OCI-LY7 (cell line): ENCODE data around the gene CTSZ.

Experiments
- EZH2phosphoT487 ChIP-seq: fragments of 200-600 bp; sonication (generic); IDR thresholded peaks from 2 replicates; pipeline ENCODE4 v1.6.1; 2018; ENCODE audit warnings: low read depth, borderline replicate concordance, mild to moderate bottlenecking, mixed run types, antibody characterized with exemption, low read length, moderate library complexity, mixed read lengths
- TF ChIP-seq, protein P1 (sequence below): fragments of 200-600 bp; sonication (generic); conservative IDR thresholded peaks from 2 replicates; pipeline ENCODE4 v1.5.1; 2014; ENCODE audit warnings: mild to moderate bottlenecking, antibody characterized with exemption, low read length, moderate library complexity, mixed read lengths

DNA sequence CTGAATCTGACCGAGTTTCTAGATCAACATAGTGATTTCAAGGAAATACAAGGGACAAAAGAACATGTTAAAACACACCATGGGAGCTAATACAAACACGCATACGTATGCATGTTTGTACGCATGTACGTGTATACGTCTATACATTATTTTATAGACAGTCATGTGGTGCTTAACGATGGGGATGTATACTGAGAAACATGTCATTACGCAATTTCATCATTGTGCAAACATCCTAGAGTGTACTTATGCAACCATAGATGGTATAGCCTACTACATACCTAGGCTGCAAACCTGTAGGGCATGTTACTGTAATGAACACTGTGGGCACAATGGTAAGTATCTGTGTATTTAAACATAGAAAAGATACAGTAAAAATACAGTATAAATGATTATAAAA is 51.0 kb downstream of the CTSZ start:
- TF ChIP-seq, protein P1, sequence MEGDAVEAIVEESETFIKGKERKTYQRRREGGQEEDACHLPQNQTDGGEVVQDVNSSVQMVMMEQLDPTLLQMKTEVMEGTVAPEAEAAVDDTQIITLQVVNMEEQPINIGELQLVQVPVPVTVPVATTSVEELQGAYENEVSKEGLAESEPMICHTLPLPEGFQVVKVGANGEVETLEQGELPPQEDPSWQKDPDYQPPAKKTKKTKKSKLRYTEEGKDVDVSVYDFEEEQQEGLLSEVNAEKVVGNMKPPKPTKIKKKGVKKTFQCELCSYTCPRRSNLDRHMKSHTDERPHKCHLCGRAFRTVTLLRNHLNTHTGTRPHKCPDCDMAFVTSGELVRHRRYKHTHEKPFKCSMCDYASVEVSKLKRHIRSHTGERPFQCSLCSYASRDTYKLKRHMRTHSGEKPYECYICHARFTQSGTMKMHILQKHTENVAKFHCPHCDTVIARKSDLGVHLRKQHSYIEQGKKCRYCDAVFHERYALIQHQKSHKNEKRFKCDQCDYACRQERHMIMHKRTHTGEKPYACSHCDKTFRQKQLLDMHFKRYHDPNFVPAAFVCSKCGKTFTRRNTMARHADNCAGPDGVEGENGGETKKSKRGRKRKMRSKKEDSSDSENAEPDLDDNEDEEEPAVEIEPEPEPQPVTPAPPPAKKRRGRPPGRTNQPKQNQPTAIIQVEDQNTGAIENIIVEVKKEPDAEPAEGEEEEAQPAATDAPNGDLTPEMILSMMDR = no peak
- TF ChIP-seq EZH2phosphoT487 = no peak
